C1 segment of cervical spinal cord (tissue), 14 donors: ENCODE results near the gene RPP30.

ENCODE experiments used
- DNase-seq, 14 donors: peaks; one replicate each; lab custom pipeline; 2025; lab: John Stamatoyannopoulos, UW

RPP30 gene

GRCh38 chr10:90916392-90917237 lies 44.8 kb downstream of the RPP30 start:
- no peak for DNase-seq

GRCh38 chr10:90917238-90917967 lies 45.6 kb downstream of the RPP30 start:
- no peak for DNase-seq

- DNase-seq, result no peak
These were observed 46.2 kb downstream of the RPP30 start for GRCh38 chr10:90917968-90918318.

GRCh38 chr10:90919683-90920574 lies 48.2 kb downstream of the RPP30 start:
- DNase-seq, result no peak

- no peak for DNase-seq
These were observed 49.4 kb downstream of the RPP30 start, which contains the start of gene ANKRD1 for GRCh38 chr10:90920986-90921666. TSS of gene ANKRD1 (minus strand) at chr10:90921087. CDS start at chr10:90921027, 60 bp downstream.

GRCh38 chr10:90921906-90922305 lies 50.1 kb downstream of the RPP30 start:
- no peak for DNase-seq

GRCh38 chr10:90923111-90923731 lies 51.4 kb downstream of the RPP30 start:
- DNase-seq, result no peak

- no peak for DNase-seq
These were observed 52.8 kb downstream of the RPP30 start for GRCh38 chr10:90924552-90924951.

- no peak for DNase-seq
These were observed 53.6 kb downstream of the RPP30 start for GRCh38 chr10:90925079-90926029.

GRCh38 chr10:90927293-90927692 lies 55.5 kb downstream of the RPP30 start:
- no peak for DNase-seq

- DNase-seq, result no peak
These were observed 57.4 kb downstream of the RPP30 start for GRCh38 chr10:90929179-90929578.

- no peak for DNase-seq
These were observed 58.5 kb downstream of the RPP30 start for GRCh38 chr10:90930070-90930837.

- no peak for DNase-seq
These were observed 59.4 kb downstream of the RPP30 start for GRCh38 chr10:90930971-90931871.

- DNase-seq, result no peak
These were observed 64.0 kb downstream of the RPP30 start for GRCh38 chr10:90935581-90936275.

- no peak for DNase-seq
These were observed 64.5 kb downstream of the RPP30 start for GRCh38 chr10:90936276-90936659.

- no peak for DNase-seq
These were observed 66.0 kb downstream of the RPP30 start for GRCh38 chr10:90937645-90938258.

GRCh38 chr10:90939116-90939515 lies 67.3 kb downstream of the RPP30 start:
- DNase-seq, result no peak
